MCF 10A (cell line): Measurements from ENCODE around the gene TMEM184B. TPM values are rescaled to one million over a fixed set of nuclear protein-coding genes. Genes with fewer than 3 reads are reported as not detected.

Experiments
- BruUV-seq: library from RNA; stranded (reverse); fragments of 400-500 nt; replicated peaks from 2 replicates; lab custom pipeline; 2021; lab: Mats Ljungman, UMichigan
- CTCF ChIA-PET: fragments of 300-600 bp; sonication (Branson Sonifier 250); formaldehyde crosslinking; extraction: SDS; loops from one replicate; lab custom pipeline; 2021; ENCODE audit warnings: antibody characterized with exemption, inconsistent platforms; lab: Yijun Ruan, JAX
- POLR2A ChIA-PET: fragments of 300-600, 350-650 bp; sonication (Branson Sonifier 250); formaldehyde crosslinking; extraction: SDS; loops from one replicate; lab custom pipeline; 2020; ENCODE audit warnings: antibody characterized with exemption, inconsistent platforms; lab: Yijun Ruan, JAX
- DNase-seq: peaks from one replicate; pipeline ENCODE4 v3.0.0-alpha.2; 2018; ENCODE audit not compliant: unreplicated experiment
- H3K27ac Mint-ChIP-seq: one replicate; pipeline ENCODE4 v1.8.0; 2022; ENCODE audit warnings: mild to moderate bottlenecking, low read depth, mixed read lengths; ENCODE audit not compliant: unreplicated experiment
- H3K27me3 Mint-ChIP-seq: one replicate; pipeline ENCODE4 v1.8.0; 2022; ENCODE audit warnings: mixed read lengths; ENCODE audit not compliant: insufficient read depth, unreplicated experiment
- H3K36me3 Mint-ChIP-seq: one replicate; pipeline ENCODE4 v1.8.0; 2022; ENCODE audit warnings: mild to moderate bottlenecking, moderate library complexity, mixed read lengths; ENCODE audit not compliant: insufficient read depth, unreplicated experiment
- H3K4me1 Mint-ChIP-seq: one replicate; pipeline ENCODE4 v1.8.0; 2022; ENCODE audit warnings: mixed read lengths; ENCODE audit not compliant: insufficient read depth, unreplicated experiment
- H3K4me3 Mint-ChIP-seq: one replicate; pipeline ENCODE4 v1.8.0; 2022; ENCODE audit warnings: mild to moderate bottlenecking, moderate library complexity, mixed read lengths; ENCODE audit not compliant: unreplicated experiment
- H3K9me3 Mint-ChIP-seq: one replicate; pipeline ENCODE4 v1.8.0; 2022; ENCODE audit warnings: mixed read lengths; ENCODE audit not compliant: unreplicated experiment
- intact Hi-C: fragments of 100-400 bp; cut with micrococcal nuclease; formaldehyde crosslinking; loops from 2 replicates; pipeline ENCODE4 v1.14.1; 2022
- total RNA-seq: library from RNA; stranded (reverse); gene quantifications from 2 replicates; pipeline ENCODE4 v1.2.3, GENCODE V29; 2022
- TF ChIP-seq, protein P1 (sequence below): fragments of 200-600 bp; IDR thresholded peaks from one replicate; pipeline ENCODE4 v1.8.0; 2022; ENCODE audit warnings: antibody characterized with exemption, mild to moderate bottlenecking; ENCODE audit not compliant: unreplicated experiment

The TMEM184B gene
- total RNA-seq, 1 experiment from 2014 or later = 58.7 TPM

- no TSS peak for BruUV-seq
- Mint-ChIP-seq H3K27ac (no peak overlapping the region), H3K36me3 (peaks cover 30% of the 10 kb centered on the region), H3K4me1 (peaks cover 15% of the 10 kb centered on the region), H3K4me3 (no peak overlapping the region), H3K27me3 (no peaks in the 10 kb centered on the region), H3K9me3 (no peaks in the 10 kb centered on the region)
- intact Hi-C loops = no loop called here
- ChIA-PET POLR2A (no interaction called here), CTCF (interaction anchor here (0.6 kb wide), 1 partner anchor 46 kb away, joined by 3 read pairs; no protein-coding TSS in a partner anchor)
- TF ChIP-seq, protein P1, sequence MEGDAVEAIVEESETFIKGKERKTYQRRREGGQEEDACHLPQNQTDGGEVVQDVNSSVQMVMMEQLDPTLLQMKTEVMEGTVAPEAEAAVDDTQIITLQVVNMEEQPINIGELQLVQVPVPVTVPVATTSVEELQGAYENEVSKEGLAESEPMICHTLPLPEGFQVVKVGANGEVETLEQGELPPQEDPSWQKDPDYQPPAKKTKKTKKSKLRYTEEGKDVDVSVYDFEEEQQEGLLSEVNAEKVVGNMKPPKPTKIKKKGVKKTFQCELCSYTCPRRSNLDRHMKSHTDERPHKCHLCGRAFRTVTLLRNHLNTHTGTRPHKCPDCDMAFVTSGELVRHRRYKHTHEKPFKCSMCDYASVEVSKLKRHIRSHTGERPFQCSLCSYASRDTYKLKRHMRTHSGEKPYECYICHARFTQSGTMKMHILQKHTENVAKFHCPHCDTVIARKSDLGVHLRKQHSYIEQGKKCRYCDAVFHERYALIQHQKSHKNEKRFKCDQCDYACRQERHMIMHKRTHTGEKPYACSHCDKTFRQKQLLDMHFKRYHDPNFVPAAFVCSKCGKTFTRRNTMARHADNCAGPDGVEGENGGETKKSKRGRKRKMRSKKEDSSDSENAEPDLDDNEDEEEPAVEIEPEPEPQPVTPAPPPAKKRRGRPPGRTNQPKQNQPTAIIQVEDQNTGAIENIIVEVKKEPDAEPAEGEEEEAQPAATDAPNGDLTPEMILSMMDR = no peak
- no peak for DNase-seq
Observed at GRCh38 chr22:38264322-38264843, 8.4 kb downstream of the TMEM184B start.

DNA sequence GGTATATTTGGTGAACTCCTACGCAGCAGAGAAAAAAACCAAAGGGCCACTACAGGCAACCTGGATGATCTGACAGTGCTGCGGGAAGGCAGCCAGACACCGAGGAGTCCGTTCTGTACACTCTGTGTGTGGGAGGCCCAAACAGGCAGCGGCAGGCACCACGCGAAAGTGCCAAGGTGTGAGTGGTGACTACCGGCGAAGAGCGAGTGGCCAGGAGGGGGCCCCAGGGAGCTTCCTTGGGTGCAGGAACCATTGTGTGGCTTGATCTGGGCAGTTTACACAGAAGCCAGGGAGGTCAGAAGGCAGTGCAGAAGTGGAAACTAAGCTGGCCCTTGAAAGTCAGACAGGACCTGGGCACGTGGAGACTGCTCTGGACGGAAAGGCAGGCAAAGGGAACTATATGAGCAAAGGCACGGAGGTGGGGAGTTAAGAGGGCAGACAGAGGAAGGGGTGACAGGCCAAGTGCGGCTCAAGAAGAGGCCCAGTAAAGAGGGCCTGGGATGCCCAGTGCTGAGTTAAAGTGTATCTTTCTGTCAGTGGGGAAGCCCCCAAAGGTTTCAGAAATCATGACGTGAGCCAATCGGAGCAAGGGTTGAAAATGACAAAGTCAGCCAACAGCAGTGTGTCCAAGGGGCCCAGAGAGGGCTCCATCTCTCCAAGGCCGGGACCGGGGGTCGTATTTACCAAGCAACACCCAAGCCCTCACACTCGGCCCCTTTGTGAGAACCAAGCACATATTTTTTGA, 10.6 kb downstream of the TMEM184B start:
- DNase-seq = peak; percentile 78
- TF ChIP-seq, protein P1 = peak; percentile 48
- CTCF ChIA-PET = interaction anchor here (0.6 to 1.9 kb wide), 3 partner anchors 19 to 92 kb away, joined by 3 to 5 read pairs (median 3); no protein-coding TSS in a partner anchor
- POLR2A ChIA-PET = interaction anchor here (0.5 to 0.7 kb wide), 3 partner anchors 9 to 36 kb away, joined by 3 read pairs; no protein-coding TSS in a partner anchor
- Mint-ChIP-seq H3K4me1 (peaks cover 14% of the 10 kb centered on the region), H3K4me3 (no peak overlapping the region), H3K27me3 (no peaks in the 10 kb centered on the region), H3K36me3 (peaks cover 16% of the 10 kb centered on the region), H3K27ac (peak overlapping the region; percentile 63), H3K9me3 (no peaks in the 10 kb centered on the region)
- intact Hi-C loops = loop anchor here (2.0 kb wide), 1 partner anchor 93 kb away; no protein-coding TSS in a partner anchor
- no TSS peak for BruUV-seq

DNA sequence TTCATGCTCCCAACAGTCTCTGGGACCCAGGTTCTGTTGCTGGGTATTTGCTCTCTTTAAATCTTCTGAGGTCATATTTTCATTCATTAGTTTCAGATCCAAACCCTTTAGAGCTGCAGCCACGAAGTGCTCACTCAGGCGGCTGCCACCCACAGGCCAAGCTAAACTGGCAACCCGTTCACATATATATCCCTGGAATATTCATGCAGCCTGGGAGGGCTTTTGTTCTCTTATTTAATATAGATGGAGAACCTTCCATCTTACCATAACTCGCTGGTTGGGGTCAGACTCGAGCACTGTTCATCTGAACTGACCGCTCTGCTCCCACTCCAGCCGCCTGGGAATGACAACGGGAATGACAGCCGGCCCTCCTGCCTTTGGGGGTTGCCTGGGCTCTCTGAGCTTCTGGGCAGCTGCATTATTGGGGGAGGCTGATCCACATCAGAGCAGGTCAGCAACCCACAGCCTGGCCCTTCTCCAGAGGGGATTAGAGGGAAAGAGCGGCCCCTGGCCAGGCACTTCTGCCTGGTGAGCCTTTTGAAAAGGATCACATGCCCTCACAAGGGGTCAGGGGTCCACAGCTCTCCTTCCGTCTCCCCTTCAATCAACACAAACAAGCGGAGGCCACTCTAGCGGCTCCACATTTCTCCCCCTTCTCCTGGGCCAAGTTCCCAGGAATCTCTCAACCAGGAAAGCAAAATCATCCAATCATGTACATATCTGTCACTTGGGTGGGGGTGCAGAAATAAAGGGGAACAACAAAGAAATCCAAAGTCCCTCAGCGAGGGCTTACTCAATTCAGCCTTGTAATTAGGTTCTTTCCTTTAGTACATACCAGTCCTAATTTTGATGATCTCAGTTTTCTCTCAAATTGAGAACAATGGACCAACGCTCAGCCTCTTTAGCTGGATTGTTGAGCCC, 11.8 kb downstream of the TMEM184B start:
- Mint-ChIP-seq H3K27me3 (no peaks in the 10 kb centered on the region), H3K36me3 (peaks cover 16% of the 10 kb centered on the region), H3K4me3 (no peak overlapping the region), H3K9me3 (no peaks in the 10 kb centered on the region), H3K4me1 (peaks cover 14% of the 10 kb centered on the region), H3K27ac (no peak overlapping the region)
- BruUV-seq = no TSS peak
- TF ChIP-seq, protein P1 = no peak
- intact Hi-C loops = no loop called here
- DNase-seq = no peak
- ChIA-PET CTCF (interaction anchor here (0.5 to 1.9 kb wide), 4 partner anchors 10 to 877 kb away, joined by 3 to 6 read pairs (median 4); no protein-coding TSS in a partner anchor), POLR2A (no interaction called here)
